Right lobe of liver (tissue), 4 donors: ENCODE data around the gene PDE6B.

ENCODE experiments used
- POLR2A ChIP-seq: fragments of 450-650 bp; IDR thresholded peaks from one replicate; pipeline ENCODE4 v1.6.1; 2017; ENCODE audit warnings: antibody characterized with exemption, mild to moderate bottlenecking
- TF ChIP-seq, protein P1 (sequence below), 4 donors: fragments of 200-600 bp in 3 of 4; fragments of 450-650 bp in 1 of 4; IDR thresholded peaks; one replicate each; pipeline versions ENCODE4 v1.5.1 to v1.8.0; 2016 to 2022; ENCODE audit warnings: antibody characterized with exemption in 4 of 4, mild to moderate bottlenecking in 2 of 4
- donor health status: DM: no; HTN: no; CAD: no.
- donor health status: DM: no; HTN: no; CAD: no.
- donor health status: DM: no; HTN: yes; CAD: no.

DNA sequence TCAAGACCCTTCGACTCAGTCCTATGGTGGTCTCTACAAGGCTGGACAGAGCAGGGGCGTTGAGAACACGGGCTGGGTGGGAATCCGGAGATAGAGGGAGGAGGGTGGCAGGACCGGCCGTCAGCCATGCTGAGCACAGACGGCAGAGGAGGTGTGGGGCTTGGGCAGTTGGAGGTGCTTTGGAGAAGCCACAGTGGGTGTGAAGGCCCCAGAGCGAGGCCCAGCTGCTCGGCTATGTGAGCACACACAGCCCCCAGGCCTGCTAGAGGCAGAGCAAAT, 4.2 kb downstream of the PDE6B start:
- TF ChIP-seq, protein P1, sequence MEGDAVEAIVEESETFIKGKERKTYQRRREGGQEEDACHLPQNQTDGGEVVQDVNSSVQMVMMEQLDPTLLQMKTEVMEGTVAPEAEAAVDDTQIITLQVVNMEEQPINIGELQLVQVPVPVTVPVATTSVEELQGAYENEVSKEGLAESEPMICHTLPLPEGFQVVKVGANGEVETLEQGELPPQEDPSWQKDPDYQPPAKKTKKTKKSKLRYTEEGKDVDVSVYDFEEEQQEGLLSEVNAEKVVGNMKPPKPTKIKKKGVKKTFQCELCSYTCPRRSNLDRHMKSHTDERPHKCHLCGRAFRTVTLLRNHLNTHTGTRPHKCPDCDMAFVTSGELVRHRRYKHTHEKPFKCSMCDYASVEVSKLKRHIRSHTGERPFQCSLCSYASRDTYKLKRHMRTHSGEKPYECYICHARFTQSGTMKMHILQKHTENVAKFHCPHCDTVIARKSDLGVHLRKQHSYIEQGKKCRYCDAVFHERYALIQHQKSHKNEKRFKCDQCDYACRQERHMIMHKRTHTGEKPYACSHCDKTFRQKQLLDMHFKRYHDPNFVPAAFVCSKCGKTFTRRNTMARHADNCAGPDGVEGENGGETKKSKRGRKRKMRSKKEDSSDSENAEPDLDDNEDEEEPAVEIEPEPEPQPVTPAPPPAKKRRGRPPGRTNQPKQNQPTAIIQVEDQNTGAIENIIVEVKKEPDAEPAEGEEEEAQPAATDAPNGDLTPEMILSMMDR (IDR thresholded peaks at IDR 0.05), result no peak
- no peak for TF ChIP-seq POLR2A
